Stimulated activated CD8-positive, alpha-beta memory T cell treated with anti-CD3 and anti-CD28 coated beads, Interleukin-12 subunit alpha, Interleukin-12 subunit beta, amount 100 ng/mL, for 1 hour (primary cell): ENCODE measurements around the gene PRTFDC1.
"Not testable (repeated sequence)": the region's sequence is repeated elsewhere in the genome, so short reads cannot be mapped to it uniquely, and the experiment has no call there.

Source experiments
- DNase-seq: peaks from one replicate; pipeline ENCODE4 v3.0.0-alpha.2; 2020; ENCODE audit warnings: low read depth

PRTFDC1 gene, protein sequence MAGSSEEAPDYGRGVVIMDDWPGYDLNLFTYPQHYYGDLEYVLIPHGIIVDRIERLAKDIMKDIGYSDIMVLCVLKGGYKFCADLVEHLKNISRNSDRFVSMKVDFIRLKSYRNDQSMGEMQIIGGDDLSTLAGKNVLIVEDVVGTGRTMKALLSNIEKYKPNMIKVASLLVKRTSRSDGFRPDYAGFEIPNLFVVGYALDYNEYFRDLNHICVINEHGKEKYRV

DNA sequence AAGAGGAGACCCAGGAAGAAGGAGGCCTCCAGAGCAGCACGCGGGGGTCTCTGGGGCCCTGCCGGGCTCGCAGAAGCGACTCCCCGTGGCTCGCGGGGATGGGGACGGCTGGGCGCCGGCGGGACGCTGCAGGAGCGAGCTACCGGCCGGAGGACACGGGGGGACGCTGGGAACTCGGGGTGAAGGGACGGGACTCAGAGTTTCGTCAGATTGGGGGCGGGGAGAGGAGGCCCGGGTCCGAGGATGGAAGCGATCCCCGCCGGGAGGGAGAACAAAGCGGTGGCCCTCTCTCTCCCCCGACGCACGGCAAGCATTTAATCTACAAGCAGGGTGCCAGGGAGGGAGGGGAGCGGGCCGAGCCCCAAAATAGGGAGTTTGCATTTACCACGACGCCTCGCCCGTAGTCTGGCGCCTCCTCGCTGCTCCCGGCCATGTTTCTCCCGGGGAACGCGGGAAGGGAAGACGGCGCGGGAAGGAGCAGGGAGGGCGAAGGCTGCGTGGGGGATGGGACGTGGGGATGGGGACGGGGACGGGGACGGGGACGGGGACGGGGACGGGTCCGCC lies at the start of gene PRTFDC1:
TSS of gene PRTFDC1 (minus strand) at position 464 of the 564 bp plus-strand sequence. CDS start at position 433, 31 bp downstream.
- peak; percentile 7 for DNase-seq

- no peak for DNase-seq
Observed at GRCh38 chr10:24998044-24998443, 45.6 kb upstream of the PRTFDC1 start.

- no peak for DNase-seq
Observed at GRCh38 chr10:24995072-24995471, 42.7 kb upstream of the PRTFDC1 start.

- no peak for DNase-seq
Observed at GRCh38 chr10:24993237-24993958, 41.0 kb upstream of the PRTFDC1 start.

DNA sequence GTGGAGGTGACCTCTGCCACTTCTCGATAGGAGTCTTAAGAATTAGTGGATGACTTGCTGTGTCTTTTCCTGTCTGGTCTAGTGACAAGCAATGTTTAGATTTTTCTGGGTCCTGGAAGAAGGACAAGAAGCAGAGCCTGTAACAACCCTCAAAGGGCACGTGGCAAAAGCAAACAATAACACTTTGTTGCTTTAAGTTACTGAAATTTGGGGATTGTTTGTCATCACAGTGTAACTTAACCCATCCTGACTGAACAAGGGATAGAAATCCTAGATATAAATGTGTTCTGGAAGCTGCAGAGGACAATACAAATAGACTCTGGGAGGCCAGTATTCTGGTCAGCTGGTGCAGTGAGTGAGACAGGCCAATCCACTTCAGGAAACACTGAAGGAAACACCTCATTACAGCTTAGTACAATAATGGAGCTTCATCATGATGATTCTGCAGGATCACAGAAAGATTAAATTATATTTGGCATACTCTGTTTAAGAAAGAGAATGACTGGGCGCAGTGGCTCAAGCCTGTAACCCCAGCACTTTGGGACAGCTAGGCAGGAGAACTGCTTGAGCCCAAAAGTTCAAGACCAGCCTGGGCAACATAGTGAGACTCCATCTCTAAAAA lies 40.2 kb upstream of the PRTFDC1 start:
- no peak for DNase-seq

DNA sequence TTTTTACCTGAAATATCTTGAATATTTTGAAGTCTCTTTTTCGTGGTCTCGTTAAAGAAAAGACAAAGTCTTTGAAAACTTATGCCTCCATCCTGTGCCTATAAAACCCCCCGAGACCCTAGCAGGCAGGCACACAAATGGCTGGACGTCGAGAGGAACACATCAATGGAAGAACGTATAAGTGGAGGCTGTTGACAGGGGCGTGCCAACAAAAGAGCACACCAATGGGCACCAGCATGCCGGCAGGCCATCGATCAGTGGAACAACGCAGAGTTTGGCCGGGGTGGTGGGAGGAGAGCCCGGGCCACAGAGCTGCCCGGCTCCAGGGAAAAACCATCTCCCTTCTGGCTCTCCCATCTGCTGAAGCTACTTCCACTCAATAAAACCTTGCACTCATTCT lies 38.9 kb upstream of the PRTFDC1 start:
- no peak for DNase-seq

DNA sequence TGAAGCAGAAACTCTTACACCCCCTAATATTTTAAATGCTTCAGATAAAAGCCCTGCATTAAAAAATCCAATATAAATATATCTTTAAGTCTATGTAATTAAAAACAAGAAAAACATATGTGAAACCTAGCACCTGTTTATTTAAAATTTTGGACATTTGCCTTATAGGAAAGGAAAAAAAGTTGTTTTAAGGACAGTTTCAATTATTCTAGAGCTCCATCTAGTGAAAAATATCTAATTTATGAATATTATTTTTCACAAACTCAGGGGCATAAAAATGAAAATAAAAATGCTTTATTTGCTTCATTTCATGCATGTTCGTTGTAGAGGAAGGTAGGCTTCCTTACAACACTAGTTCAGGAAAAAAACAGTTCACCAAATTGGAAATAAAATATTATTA lies 37.5 kb upstream of the PRTFDC1 start:
- no peak for DNase-seq

- no peak for DNase-seq
Observed at GRCh38 chr10:24988831-24989640, 36.6 kb upstream of the PRTFDC1 start.

- no peak for DNase-seq
Observed at GRCh38 chr10:24984906-24985305, 32.5 kb upstream of the PRTFDC1 start.

DNA sequence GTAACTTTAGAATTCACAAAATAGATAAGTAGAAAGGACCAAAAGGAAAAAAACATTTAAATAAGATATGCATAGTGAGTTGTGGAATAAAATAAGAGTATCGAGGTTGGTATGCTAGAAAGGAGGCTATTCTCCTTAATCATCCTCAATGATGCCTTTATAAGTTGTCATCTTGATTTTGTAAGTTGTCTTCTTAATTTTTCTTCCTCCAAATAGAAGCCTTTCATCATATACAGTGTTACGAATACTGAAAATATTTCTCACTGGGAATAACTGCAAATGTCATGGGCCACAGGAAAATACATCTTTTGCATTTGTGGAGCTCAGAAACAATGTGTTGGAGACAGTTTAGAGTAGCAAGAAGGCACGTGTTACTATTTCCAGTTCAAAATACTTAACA lies 31.5 kb upstream of the PRTFDC1 start:
- DNase-seq = no peak

- DNase-seq = no peak
Observed at GRCh38 chr10:24983130-24983529, 30.7 kb upstream of the PRTFDC1 start.

- no peak for DNase-seq
Observed at GRCh38 chr10:24982319-24983112, 30.1 kb upstream of the PRTFDC1 start.

GRCh38 chr10:24981161-24981710 lies 28.8 kb upstream of the PRTFDC1 start:
- DNase-seq = no peak

- DNase-seq = no peak
Observed at GRCh38 chr10:24979685-24980084, 27.3 kb upstream of the PRTFDC1 start.

DNA sequence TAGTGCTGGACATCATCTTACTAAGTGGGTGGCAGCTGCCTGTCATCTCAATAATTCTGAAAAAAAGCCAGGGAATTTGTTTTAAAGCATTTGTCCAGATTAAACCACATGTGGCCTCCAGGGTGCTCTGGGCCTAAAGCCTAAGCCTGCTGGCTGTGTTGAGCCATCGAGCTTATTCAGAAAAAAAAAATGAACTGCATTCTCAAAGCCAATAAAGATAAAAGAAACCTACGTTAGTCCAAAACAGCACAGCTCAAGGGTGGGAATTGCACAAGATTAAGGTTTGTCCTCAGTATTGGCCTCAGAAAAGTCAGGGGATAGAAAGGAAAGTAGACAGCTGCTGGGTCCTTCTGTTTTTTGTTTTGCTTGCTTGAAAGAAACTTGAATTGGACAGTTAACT lies 22.6 kb upstream of the PRTFDC1 start:
- no peak for DNase-seq

GRCh38 chr10:24973163-24973562 lies 20.8 kb upstream of the PRTFDC1 start:
- no peak for DNase-seq

GRCh38 chr10:24971374-24971773 lies 19.0 kb upstream of the PRTFDC1 start:
- no peak for DNase-seq

DNA sequence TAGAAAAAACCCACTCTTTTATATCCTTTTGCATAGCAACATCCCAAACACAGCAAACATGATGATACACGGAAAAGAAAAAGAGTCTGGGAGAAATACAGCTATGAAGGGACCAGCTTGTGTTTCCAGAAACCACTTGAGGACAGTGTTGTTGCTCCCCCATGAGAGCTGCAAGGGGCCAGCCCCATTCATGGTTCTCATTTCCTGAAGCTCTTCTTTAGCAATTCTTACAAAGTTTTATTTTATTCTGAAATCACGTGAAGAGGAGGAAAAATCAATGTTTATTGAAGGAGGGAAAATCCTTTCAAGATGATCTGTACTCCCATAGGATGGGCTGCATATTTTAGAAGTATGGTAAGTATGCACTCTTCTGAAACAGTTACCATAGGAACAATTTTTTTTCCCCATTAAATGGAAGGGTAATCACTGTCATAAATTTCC lies 17.5 kb upstream of the PRTFDC1 start:
- DNase-seq = no peak

DNA sequence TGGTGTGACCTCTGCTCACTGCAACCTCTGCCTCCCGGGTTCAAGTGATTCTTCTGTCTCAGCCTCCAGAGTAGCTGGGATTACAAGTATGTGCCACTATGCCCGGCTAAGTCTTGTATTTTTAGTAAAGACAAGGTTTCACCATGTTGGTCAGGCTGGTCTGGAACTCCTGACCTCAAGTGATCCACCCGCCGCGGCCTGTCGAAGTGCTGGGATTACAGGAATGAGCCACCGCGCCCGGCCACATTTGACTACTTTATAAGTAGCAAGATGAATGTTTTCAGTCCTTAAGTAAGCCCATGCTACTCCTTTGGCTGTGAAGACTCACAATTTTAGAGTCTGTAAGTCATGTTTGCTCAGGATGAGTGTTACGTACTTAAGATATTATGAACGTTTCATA lies 16.5 kb upstream of the PRTFDC1 start:
- not testable (repeated sequence) for DNase-seq

DNA sequence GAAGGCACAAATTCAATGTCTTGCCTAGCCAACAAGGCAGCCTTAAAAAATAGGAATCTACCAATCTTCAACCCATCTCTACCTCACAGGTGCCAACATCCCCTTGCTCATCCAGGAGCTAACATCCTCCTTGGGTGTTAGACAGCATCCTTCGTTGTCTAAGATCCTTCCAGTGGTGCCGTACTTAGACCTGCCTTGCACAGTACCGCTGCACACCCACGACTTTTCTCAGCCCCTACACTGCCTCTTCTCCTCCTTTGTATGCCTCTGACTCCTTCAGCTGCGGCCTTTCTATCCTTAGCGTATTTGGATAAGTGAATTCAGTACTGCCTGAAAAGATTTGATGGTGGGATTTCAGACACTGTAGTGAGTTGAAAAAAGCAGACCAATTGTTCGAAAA lies 15.9 kb upstream of the PRTFDC1 start:
- no peak for DNase-seq

- DNase-seq = no peak
Observed at GRCh38 chr10:24966962-24967481, 14.6 kb upstream of the PRTFDC1 start.
